HL-60 (cell line): ENCODE results near the gene GOLGA3.
"Not testable (repeated sequence)": the region's sequence is repeated elsewhere in the genome, so short reads cannot be mapped to it uniquely, and the experiment has no call there.

Experiments
- CTCF ChIP-seq: IDR thresholded peaks from one replicate; pipeline ENCODE4 v1.5.1; 2011; ENCODE audit warnings: low read length, control low read depth, inconsistent platforms; ENCODE audit not compliant: insufficient read depth
- REST ChIP-seq: IDR thresholded peaks from 2 replicates; pipeline ENCODE4 v1.6.1; 2012; ENCODE audit warnings: low read depth; ENCODE audit not compliant: insufficient replicate concordance

GRCh38 chr12:132753670-132754069 lies 75.0 kb downstream of the GOLGA3 start:
- TF ChIP-seq CTCF, REST: not testable (repeated sequence)
